ENCODE data around the gene PRKAG2. TPM values are rescaled to one million over a fixed set of nuclear protein-coding genes. Genes with fewer than 3 reads are reported as not detected.

The PRKAG2 gene
- total RNA-seq, 4 donors from 2014 or later = 25.1 to 57.8 (median 46.7) TPM

- in situ Hi-C loops (cut with MboI; ENCODE audit: low pct_ligation_motif_present in 1 of 4, low pct_unique_long_range_greater_than_20kb in 1 of 4, low sequenced_read_pairs in 3 of 4) (loop anchor here in 3 of 4 donors (10.0 to 25.0 kb wide), 2 partner anchors 145 to 148 kb away; no protein-coding TSS in a partner anchor), intact Hi-C loops (cut with DNase I; ENCODE audit: low total_unique reads) (loop anchor here (10.0 kb wide), 1 partner anchor 145 kb away; no protein-coding TSS in a partner anchor)
- 95% methylated on average over 11 of the region's 11 CpGs; no CpG with 5 or more reads in 1 of the 2 donors for WGBS, 2 donors (ENCODE audit: low coverage in 1 of 2)
- no peak for DNase-seq
- Histone ChIP-seq H3K4me3 (no peak overlapping the region), H3K9me3 (no peaks in the 10 kb centered on the region), H3K27me3 (no peaks in the 10 kb centered on the region), H3K4me1 (peaks cover 0 to 2% (median 0%) of the 10 kb centered on the region in 4 donors), H3K27ac (no peak overlapping the region), H3K36me3 (no peaks in the 10 kb centered on the region)
- TF ChIP-seq POLR2AphosphoS5 (IDR thresholded peaks at IDR 0.05) (no peak), CTCF (IDR thresholded peaks at IDR 0.05) (no peak), EP300 (IDR thresholded peaks at IDR 0.05; ENCODE audit: low read depth) (no peak), POLR2A (IDR thresholded peaks at IDR 0.05) (no peak)
Observed at GRCh38 chr7:151789380-151789947, 87.5 kb downstream of the PRKAG2 start.

- Histone ChIP-seq H3K27ac (no peak overlapping the region), H3K27me3 (no peaks in the 10 kb centered on the region), H3K36me3 (no peaks in the 10 kb centered on the region), H3K4me3 (no peak overlapping the region), H3K9me3 (no peaks in the 10 kb centered on the region), H3K4me1 (peaks cover 0 to 9% (median 8%) of the 10 kb centered on the region in 4 donors)
- no peak for DNase-seq
- intact Hi-C loops (cut with DNase I; ENCODE audit: low total_unique reads) (loop anchor here (10.0 kb wide), 1 partner anchor 147 kb away; no protein-coding TSS in a partner anchor), in situ Hi-C loops (cut with MboI; ENCODE audit: low pct_ligation_motif_present in 1 of 4, low pct_unique_long_range_greater_than_20kb in 1 of 4, low sequenced_read_pairs in 3 of 4) (loop anchor here in 3 of 4 donors (10.0 to 25.0 kb wide), 2 partner anchors 147 to 150 kb away; no protein-coding TSS in a partner anchor)
- TF ChIP-seq POLR2A (IDR thresholded peaks at IDR 0.05) (no peak), POLR2AphosphoS5 (IDR thresholded peaks at IDR 0.05) (no peak), EP300 (IDR thresholded peaks at IDR 0.05; ENCODE audit: low read depth) (no peak), CTCF (IDR thresholded peaks at IDR 0.05) (no peak)
- WGBS, 2 donors (ENCODE audit: low coverage in 1 of 2) = 93 to 97% methylated on average over 3 of the region's 3 CpGs
Observed at GRCh38 chr7:151787348-151787747, 89.6 kb downstream of the PRKAG2 start.

- intact Hi-C loops (cut with DNase I; ENCODE audit: low total_unique reads) = loop anchor here (10.0 kb wide), 1 partner anchor 148 kb away; no protein-coding TSS in a partner anchor
- Histone ChIP-seq H3K4me1 (peaks cover 0 to 9% (median 8%) of the 10 kb centered on the region in 4 donors), H3K27me3 (no peaks in the 10 kb centered on the region), H3K36me3 (no peaks in the 10 kb centered on the region), H3K27ac (no peak overlapping the region), H3K9me3 (no peaks in the 10 kb centered on the region), H3K4me3 (no peak overlapping the region)
- in situ Hi-C loops (cut with MboI; ENCODE audit: low pct_ligation_motif_present in 1 of 4, low pct_unique_long_range_greater_than_20kb in 1 of 4, low sequenced_read_pairs in 3 of 4) = loop anchor here in 3 of 4 donors (10.0 to 25.0 kb wide), 2 partner anchors 148 to 150 kb away; no protein-coding TSS in a partner anchor
- no peak for DNase-seq
- TF ChIP-seq POLR2AphosphoS5 (IDR thresholded peaks at IDR 0.05) (no peak), CTCF (IDR thresholded peaks at IDR 0.05) (no peak), EP300 (IDR thresholded peaks at IDR 0.05; ENCODE audit: low read depth) (no peak), POLR2A (IDR thresholded peaks at IDR 0.05) (no peak)
- WGBS, 2 donors (ENCODE audit: low coverage in 1 of 2) = 83 to 84% methylated on average over 5 of the region's 5 CpGs
Observed at GRCh38 chr7:151786936-151787335, 90.0 kb downstream of the PRKAG2 start.

- Histone ChIP-seq H3K36me3 (no peaks in the 10 kb centered on the region), H3K4me3 (no peak overlapping the region), H3K27ac (no peak overlapping the region), H3K9me3 (no peaks in the 10 kb centered on the region), H3K27me3 (no peaks in the 10 kb centered on the region), H3K4me1 (peaks cover 0 to 9% (median 8%) of the 10 kb centered on the region in 4 donors)
- intact Hi-C loops (cut with DNase I; ENCODE audit: low total_unique reads) = loop anchor here (10.0 kb wide), 1 partner anchor 149 kb away; no protein-coding TSS in a partner anchor
- in situ Hi-C loops (cut with MboI; ENCODE audit: low pct_ligation_motif_present in 1 of 4, low pct_unique_long_range_greater_than_20kb in 1 of 4, low sequenced_read_pairs in 3 of 4) = loop anchor here in 3 of 4 donors (10.0 to 25.0 kb wide), 2 partner anchors 149 to 151 kb away; no protein-coding TSS in a partner anchor
- DNase-seq = no peak
- no peak for TF ChIP-seq CTCF (IDR thresholded peaks at IDR 0.05)
- TF ChIP-seq EP300 (IDR thresholded peaks at IDR 0.05; ENCODE audit: low read depth) = no peak
- TF ChIP-seq POLR2A (IDR thresholded peaks at IDR 0.05) = no peak
- no peak for TF ChIP-seq POLR2AphosphoS5 (IDR thresholded peaks at IDR 0.05)
- WGBS, 2 donors (ENCODE audit: low coverage in 1 of 2) = 90 to 93% methylated on average over 2 to 19 of the region's 19 CpGs
Observed at GRCh38 chr7:151786241-151786640, 90.7 kb downstream of the PRKAG2 start.

All from transverse colon (tissue), 4 donors.